GM19324 (cell line): ENCODE measurements around the gene IFT43.

Experiments
- ATAC-seq: cut with Tn5 transposase; IDR thresholded peaks from one replicate; pipeline ENCODE4 v1.9.1; 2021; ENCODE audit warnings: mild to moderate bottlenecking, moderate library complexity; ENCODE audit not compliant: unreplicated experiment, low FRiP score

Gene IFT43

GRCh38 chr14:75985618-75986438, at the start of gene IFT43:
IFT43 (plus strand) TSS chr14:75985763; CDS start chr14:75985787, 24 bp downstream.
- peak; percentile 77 for ATAC-seq

GRCh38 chr14:75939200-75939599, 46.4 kb upstream of the IFT43 start:
- no peak for ATAC-seq

- ATAC-seq = no peak
Measured at GRCh38 chr14:75941030-75941429, 44.5 kb upstream of the IFT43 start.

GRCh38 chr14:75944607-75945241, 40.8 kb upstream of the IFT43 start:
- no peak for ATAC-seq

GRCh38 chr14:75946785-75947184, 38.8 kb upstream of the IFT43 start:
- ATAC-seq = no peak

- ATAC-seq = no peak
Measured at GRCh38 chr14:75952489-75952888, 33.1 kb upstream of the IFT43 start.

- no peak for ATAC-seq
Measured at GRCh38 chr14:75959031-75959430, 26.5 kb upstream of the IFT43 start.

- ATAC-seq = peak; percentile 47
Measured at GRCh38 chr14:75960231-75960630, 25.3 kb upstream of the IFT43 start.

GRCh38 chr14:75961662-75962061, 23.9 kb upstream of the IFT43 start:
- no peak for ATAC-seq

- no peak for ATAC-seq
Measured at GRCh38 chr14:75967866-75968265, 17.7 kb upstream of the IFT43 start.

- ATAC-seq = no peak
Measured at GRCh38 chr14:75968456-75968855, 17.1 kb upstream of the IFT43 start.

GRCh38 chr14:75969126-75969525, 16.4 kb upstream of the IFT43 start:
- no peak for ATAC-seq

GRCh38 chr14:75969891-75970290, 15.7 kb upstream of the IFT43 start:
- no peak for ATAC-seq

GRCh38 chr14:75970989-75971388, 14.6 kb upstream of the IFT43 start:
- no peak for ATAC-seq

GRCh38 chr14:75971509-75971908, 14.1 kb upstream of the IFT43 start:
- ATAC-seq = no peak

GRCh38 chr14:75972801-75973421, 12.7 kb upstream of the IFT43 start:
- ATAC-seq = no peak

- no peak for ATAC-seq
Measured at GRCh38 chr14:75976826-75977581, 8.6 kb upstream of the IFT43 start.

GRCh38 chr14:75977582-75977943, 8.0 kb upstream of the IFT43 start:
- ATAC-seq = no peak

GRCh38 chr14:75978249-75978731, 7.3 kb upstream of the IFT43 start:
- ATAC-seq = no peak

- no peak for ATAC-seq
Measured at GRCh38 chr14:75979071-75979571, 6.4 kb upstream of the IFT43 start.
